H1 (cell line): ENCODE results near the gene RFK. TPM values are rescaled to one million over a fixed set of nuclear protein-coding genes. Genes with fewer than 3 reads are reported as not detected.

ENCODE experiments used
- CTCF ChIA-PET: fragments of 300-600 bp; sonication (Branson Sonifier 250); formaldehyde crosslinking; loops from one replicate; lab custom pipeline; 2021; ENCODE audit not compliant: partially characterized antibody; lab: Charles Lee
- POLR2A ChIA-PET: fragments of 300-600 bp; sonication (Branson Sonifier 250); formaldehyde crosslinking; loops from one replicate; lab custom pipeline; 2021; ENCODE audit warnings: inconsistent platforms; ENCODE audit not compliant: partially characterized antibody; lab: Charles Lee
- DNase-seq, 2 experiments: peaks; one replicate each; pipeline versions ENCODE4 v3.0.0 to v3.0.0-alpha.2; 2010 to 2022; ENCODE audit warnings: low spot score in 2 of 2, low read depth in 1 of 2, mixed read lengths in 1 of 2
- FAIRE-seq: peaks from 2 replicates; lab custom pipeline; 2011; peaks lifted over from hg19 to GRCh38; lab: Jason Lieb, UNC
- H2AFZ ChIP-seq: 2 replicates; pipeline ENCODE4 v1.8.1; 2012; ENCODE audit warnings: low read length, inconsistent platforms
- H2AK5ac ChIP-seq: 2 replicates; pipeline ENCODE4 v1.6.1; 2013; ENCODE audit warnings: low read depth, low read length
- H2BK120ac ChIP-seq: replicated peaks from 2 replicates; pipeline ENCODE3; 2013; ENCODE audit warnings: low read depth, low read length, inconsistent platforms
- H2BK12ac ChIP-seq: 2 replicates; pipeline ENCODE4 v1.6.1; 2013; ENCODE audit warnings: low read depth, low read length
- H2BK15ac ChIP-seq: 2 replicates; pipeline ENCODE4 v1.6.1; 2013; ENCODE audit warnings: low read length
- H2BK20ac ChIP-seq: 2 replicates; pipeline ENCODE4 v1.6.1; 2013; ENCODE audit warnings: low read length
- H2BK5ac ChIP-seq: 2 replicates; pipeline ENCODE4 v1.6.1; 2013; ENCODE audit warnings: low read depth, low read length
- H3K14ac ChIP-seq: 2 replicates; pipeline ENCODE4 v1.6.1; 2013; ENCODE audit warnings: inconsistent platforms; ENCODE audit not compliant: insufficient read length
- H3K18ac ChIP-seq: 2 replicates; pipeline ENCODE4 v1.6.1; 2013; ENCODE audit warnings: low read length; ENCODE audit errors: extremely low read depth
- H3K23ac ChIP-seq: 2 replicates; pipeline ENCODE4 v1.6.1; 2013; ENCODE audit warnings: inconsistent platforms; ENCODE audit not compliant: insufficient read length
- H3K23me2 ChIP-seq: 2 replicates; pipeline ENCODE4 v1.6.1; 2013; ENCODE audit warnings: low read depth, low read length
- H3K27ac ChIP-seq: 2 replicates; pipeline ENCODE4 v1.6.1; 2011; ENCODE audit warnings: low read depth, low read length, inconsistent platforms
- H3K27me3 ChIP-seq, 4 experiments: replicated peaks in 1 of 4; 1 replicate in 1 of 4; 2 replicates in 3 of 4; pipeline versions ENCODE4 v1.6.1 to v1.8.1; 2011 to 2013; ENCODE audit warnings: low read length in 3 of 4, mild to moderate bottlenecking in 3 of 4, inconsistent platforms in 2 of 4, mixed read lengths in 2 of 4, moderate library complexity in 1 of 4; ENCODE audit not compliant: control insufficient read depth in 3 of 4, insufficient read depth in 3 of 4; ENCODE audit errors: extremely low read depth in 1 of 4
- H3K36me3 ChIP-seq, 4 experiments: 2 replicates each; pipeline versions ENCODE4 v1.6.1 to v1.8.1; 2011 to 2013; ENCODE audit warnings: mild to moderate bottlenecking in 4 of 4, low read length in 3 of 4, moderate library complexity in 2 of 4, control low read depth in 1 of 4, inconsistent platforms in 1 of 4; ENCODE audit not compliant: insufficient read depth in 4 of 4, control insufficient read depth in 2 of 4
- H3K4ac ChIP-seq: replicated peaks from 2 replicates; pipeline ENCODE3; 2013; ENCODE audit warnings: low read length, low read depth, mixed read lengths, inconsistent platforms; ENCODE audit not compliant: insufficient read length
- H3K4me1 ChIP-seq, 4 experiments: replicated peaks in 1 of 4; 1 replicate in 1 of 4; 2 replicates in 3 of 4; pipeline versions ENCODE4 v1.6.1 to v1.8.1; 2011 to 2013; ENCODE audit warnings: low read length in 3 of 4, inconsistent platforms in 2 of 4, mixed read lengths in 1 of 4; ENCODE audit not compliant: insufficient read depth in 4 of 4, control insufficient read depth in 3 of 4
- H3K4me2 ChIP-seq, 2 experiments: 2 replicates each; pipeline versions ENCODE4 v1.6.1 to v1.8.1; 2011 to 2013; ENCODE audit warnings: low read depth in 2 of 2, low read length in 2 of 2, control low read depth in 1 of 2, inconsistent platforms in 1 of 2, mild to moderate bottlenecking in 1 of 2; ENCODE audit not compliant: insufficient read depth in 1 of 2
- H3K4me3 ChIP-seq, 4 experiments: fragments of 200-600, 300-600 bp in 1 of 4; sonication (generic), shearing (Covaris generic), sonication (Bioruptor Twin) in 1 of 4; 2 replicates each; pipeline versions ENCODE4 v1.5.1 to v1.8.1; 2011 to 2016; ENCODE audit warnings: low read length in 4 of 4, low read depth in 3 of 4, control low read depth in 2 of 4, inconsistent platforms in 2 of 4, mild to moderate bottlenecking in 2 of 4, mixed read lengths in 1 of 4, moderate library complexity in 1 of 4; ENCODE audit not compliant: insufficient read depth in 2 of 4; ENCODE audit errors: extremely low read depth in 1 of 4
- H3K56ac ChIP-seq: replicated peaks from 2 replicates; pipeline ENCODE3; 2013; ENCODE audit warnings: low read depth, mild to moderate bottlenecking, mixed read lengths, low read length, inconsistent platforms; ENCODE audit not compliant: insufficient read length
- H3K79me1 ChIP-seq: 2 replicates; pipeline ENCODE4 v1.6.1; 2013; ENCODE audit warnings: low read depth, low read length, control low read depth
- H3K79me2 ChIP-seq, 2 experiments: 2 replicates each; pipeline versions ENCODE4 v1.6.1 to v1.8.1; 2012 to 2013; ENCODE audit warnings: low read length in 2 of 2, mild to moderate bottlenecking in 2 of 2, inconsistent platforms in 1 of 2; ENCODE audit not compliant: insufficient read depth in 2 of 2, control insufficient read depth in 1 of 2
- H3K9ac ChIP-seq, 4 experiments: replicated peaks in 1 of 4; 1 replicate in 1 of 4; 2 replicates in 3 of 4; pipeline versions ENCODE4 v1.6.1 to v1.8.1; 2011 to 2013; ENCODE audit warnings: low read depth in 3 of 4, low read length in 3 of 4, control low read depth in 2 of 4, mild to moderate bottlenecking in 2 of 4, moderate library complexity in 2 of 4, inconsistent platforms in 1 of 4; ENCODE audit errors: extremely low read depth in 1 of 4
- H3K9me3 ChIP-seq, 2 experiments: 2 replicates each; pipeline versions ENCODE4 v1.6.1 to v1.8.1; 2012 to 2013; ENCODE audit warnings: mild to moderate bottlenecking in 2 of 2, moderate library complexity in 2 of 2, control low read depth in 1 of 2, inconsistent platforms in 1 of 2, low read depth in 1 of 2, low read length in 1 of 2, mixed read lengths in 1 of 2; ENCODE audit not compliant: insufficient read depth in 2 of 2
- H4K20me1 ChIP-seq, 2 experiments: replicated peaks in 1 of 2; 2 replicates each; pipeline versions ENCODE3 to v1.8.1; 2011 to 2013; ENCODE audit warnings: inconsistent platforms in 2 of 2, low read length in 2 of 2, mild to moderate bottlenecking in 1 of 2; ENCODE audit not compliant: insufficient read depth in 2 of 2, control insufficient read depth in 1 of 2
- H4K5ac ChIP-seq: 2 replicates; pipeline ENCODE4 v1.6.1; 2013; ENCODE audit warnings: low read length, low read depth, mixed read lengths, inconsistent platforms; ENCODE audit not compliant: insufficient read length
- H4K8ac ChIP-seq: 2 replicates; pipeline ENCODE4 v1.8.0; 2013; ENCODE audit warnings: mild to moderate bottlenecking, moderate library complexity, low read length, inconsistent platforms; ENCODE audit not compliant: insufficient read depth; ENCODE audit errors: extremely low read depth
- H4K91ac ChIP-seq: replicated peaks from 2 replicates; pipeline ENCODE3; 2013; ENCODE audit warnings: low read length, mixed read lengths, inconsistent platforms; ENCODE audit not compliant: insufficient read length
- ATF3 ChIP-seq: IDR thresholded peaks from 2 replicates; pipeline ENCODE4 v1.6.1; 2011; ENCODE audit warnings: low read depth, mild to moderate bottlenecking, low read length; ENCODE audit not compliant: insufficient read depth
- CHD2 ChIP-seq: IDR thresholded peaks from 2 replicates; pipeline ENCODE4 v1.6.1; 2012; ENCODE audit warnings: low read length, improper control_type of control experiment
- FOSL1 ChIP-seq: IDR thresholded peaks from 2 replicates; pipeline ENCODE4 v1.6.1; 2011; ENCODE audit warnings: mild to moderate bottlenecking, low read depth, low read length, moderate library complexity; ENCODE audit not compliant: insufficient read depth
- HDAC6 ChIP-seq: IDR thresholded peaks from one replicate; pipeline ENCODE4 v1.7.1; 2012; ENCODE audit warnings: low read depth, mild to moderate bottlenecking, inconsistent platforms, low read length, moderate library complexity
- JUN ChIP-seq: IDR thresholded peaks from 2 replicates; pipeline ENCODE4 v1.6.1; 2011; ENCODE audit warnings: low read depth, mild to moderate bottlenecking, improper control_type of control experiment, low read length
- SAP30 ChIP-seq: fragments of 300-600 bp; sonication (generic); IDR thresholded peaks from 2 replicates; pipeline ENCODE4 v1.7.1; 2012; ENCODE audit warnings: low read length, moderate library complexity, mild to moderate bottlenecking, inconsistent platforms; ENCODE audit not compliant: insufficient read depth, insufficient replicate concordance
- TAF1 ChIP-seq: IDR thresholded peaks from 2 replicates; pipeline ENCODE4 v1.6.1; 2011; ENCODE audit warnings: mild to moderate bottlenecking, low read depth, low read length
- WGBS, 2 experiments: shearing (Covaris generic) in 1 of 2; methylation state at CpG; one replicate each; pipeline versions ENCODE4 v1.1.6 to v1.1.7; 2013 to 2015; ENCODE audit warnings: low lambda C conversion rate in 2 of 2, mixed read lengths in 2 of 2, inconsistent platforms in 1 of 2, low coverage in 1 of 2, missing lambda C conversion rate in 1 of 2; ENCODE audit not compliant: insufficient replicate concordance in 2 of 2, insufficient coverage in 1 of 2, insufficient read length in 1 of 2; ENCODE audit errors: extremely low coverage in 1 of 2, missing lambda C conversion rate in 1 of 2; 5-methylcytosine and 5-hydroxymethylcytosine counted together
- polyA plus RNA-seq, 7 experiments: library from polyadenylated mRNA; depleted of rRNA in 3 of 7; stranded (reverse) in 5 of 7; unstranded in 2 of 7; fragments of >200 nt in 5 of 7; fragments of 200-250 nt in 2 of 7; gene quantifications; 1 replicate in 5 of 7; 2 replicates in 1 of 7; 4 replicates in 1 of 7; pipeline versions ENCODE4 v1.2.1 to v1.2.3, GENCODE V29; 2011 to 2013; ENCODE audit warnings: missing spikeins in 2 of 7, mixed read lengths in 2 of 7
- total RNA-seq: library from RNA; stranded (reverse); fragmentation: NEBNext Ultra II Directional; extraction: Animal tissue kit (Norgen Biotek cat#: 25700); gene quantifications from 2 replicates; pipeline ENCODE4 v1.2.1, GENCODE V29; 2021

RFK gene
- total and polyA plus RNA-seq, 2 of the 8 experiments (the other 6 are each of a cell fraction or from before 2014, with no cell fraction given), result 4.3 to 10.6 TPM

GRCh38 chr9:76341616-76342015, 52.6 kb downstream of the RFK start:
- Histone ChIP-seq H2BK5ac (no peak overlapping the region), H3K14ac (no peak overlapping the region), H3K4ac (no peak overlapping the region), H3K9me3 (no peaks in the 10 kb centered on the region), H3K23ac (no peak overlapping the region), H2BK15ac (no peak overlapping the region), H3K27ac (no peak overlapping the region), H2BK120ac (no peak overlapping the region), H2BK20ac (no peak overlapping the region), H3K36me3 (no peaks in the 10 kb centered on the region), H2AFZ (no peak overlapping the region), H3K79me2 (no peaks in the 10 kb centered on the region), H3K4me1 (no peaks in the 10 kb centered on the region), H2AK5ac (no peak overlapping the region), H4K8ac (no peak overlapping the region), H3K4me2 (no peak overlapping the region), H3K79me1 (no peaks in the 10 kb centered on the region), H4K20me1 (no peaks in the 10 kb centered on the region), H3K23me2 (no peaks in the 10 kb centered on the region), H3K9ac (no peak overlapping the region), H3K27me3 (no peaks in the 10 kb centered on the region), H2BK12ac (no peak overlapping the region), H3K56ac (no peak overlapping the region), H4K91ac (no peak overlapping the region), H3K4me3 (no peak overlapping the region), H4K5ac (no peak overlapping the region), H3K18ac (no peak overlapping the region)
- ChIA-PET POLR2A (no interaction called here), CTCF (interaction anchor here (0.7 kb wide), 1 partner anchor 14 kb away, joined by 4 read pairs; no protein-coding TSS in a partner anchor)
- 95% methylated on average over 1 of the region's 1 CpG; no CpG with 5 or more reads in 1 of the 2 experiments for WGBS, 2 experiments
- no peak for DNase-seq
- FAIRE-seq, result no peak
- no peak for TF ChIP-seq ATF3
- TF ChIP-seq JUN, result no peak
- TF ChIP-seq FOSL1, result no peak
- no peak for TF ChIP-seq TAF1
- TF ChIP-seq SAP30, result no peak
- no peak for TF ChIP-seq CHD2
- TF ChIP-seq HDAC6, result no peak
